Measurements from ENCODE around the gene DOCK8. TPM values are rescaled to one million over a fixed set of nuclear protein-coding genes. Genes with fewer than 3 reads are reported as not detected.

The DOCK8 gene
- total RNA-seq, 2 donors from 2014 or later: 5.9 to 10.9 TPM

DNA sequence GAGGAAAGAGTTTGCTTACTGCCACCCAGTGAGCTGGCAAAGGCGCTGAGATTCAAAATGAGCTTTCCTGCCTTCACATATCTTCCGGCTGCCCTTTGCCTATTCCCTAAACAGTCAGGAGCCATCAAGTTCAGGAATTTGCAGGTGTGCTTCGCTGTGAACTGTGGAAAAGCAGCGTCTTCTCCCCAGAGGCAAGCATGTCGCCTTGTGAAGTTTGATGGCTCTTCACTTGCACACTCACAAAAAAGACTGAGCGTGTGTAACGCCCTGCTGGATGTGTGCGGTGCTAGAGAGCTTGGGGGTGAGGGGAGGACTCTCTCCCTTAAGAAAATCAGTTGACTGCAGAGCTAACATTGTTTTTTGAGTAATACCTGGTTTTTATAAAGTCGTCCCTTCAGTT lies 288.7 kb downstream of the DOCK8 start:
- TF ChIP-seq, protein P1, sequence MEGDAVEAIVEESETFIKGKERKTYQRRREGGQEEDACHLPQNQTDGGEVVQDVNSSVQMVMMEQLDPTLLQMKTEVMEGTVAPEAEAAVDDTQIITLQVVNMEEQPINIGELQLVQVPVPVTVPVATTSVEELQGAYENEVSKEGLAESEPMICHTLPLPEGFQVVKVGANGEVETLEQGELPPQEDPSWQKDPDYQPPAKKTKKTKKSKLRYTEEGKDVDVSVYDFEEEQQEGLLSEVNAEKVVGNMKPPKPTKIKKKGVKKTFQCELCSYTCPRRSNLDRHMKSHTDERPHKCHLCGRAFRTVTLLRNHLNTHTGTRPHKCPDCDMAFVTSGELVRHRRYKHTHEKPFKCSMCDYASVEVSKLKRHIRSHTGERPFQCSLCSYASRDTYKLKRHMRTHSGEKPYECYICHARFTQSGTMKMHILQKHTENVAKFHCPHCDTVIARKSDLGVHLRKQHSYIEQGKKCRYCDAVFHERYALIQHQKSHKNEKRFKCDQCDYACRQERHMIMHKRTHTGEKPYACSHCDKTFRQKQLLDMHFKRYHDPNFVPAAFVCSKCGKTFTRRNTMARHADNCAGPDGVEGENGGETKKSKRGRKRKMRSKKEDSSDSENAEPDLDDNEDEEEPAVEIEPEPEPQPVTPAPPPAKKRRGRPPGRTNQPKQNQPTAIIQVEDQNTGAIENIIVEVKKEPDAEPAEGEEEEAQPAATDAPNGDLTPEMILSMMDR (IDR thresholded peaks at IDR 0.05): no peak
- TF ChIP-seq POLR2A (IDR thresholded peaks at IDR 0.05): no peak
- Histone ChIP-seq H3K36me3 (replicated peaks in 1 of 2; ENCODE audit: insufficient read depth in 1 of 2, low read depth in 2 of 2) (no peaks in the 10 kb centered on the region), H3K4me1 (peaks cover 27% of the 10 kb centered on the region), H3K4me3 (no peak overlapping the region), H3K9me3 (no peaks in the 10 kb centered on the region), H3K27ac (peak overlapping the region in 1 of 4 donors; percentile 86), H3K27me3 (no peaks in the 10 kb centered on the region)
- intact Hi-C loops (cut with DNase I): no loop called here
- no peak for DNase-seq
- ATAC-seq: no peak
- WGBS, 2 donors: 80 to 86% methylated on average over 9 of the region's 9 CpGs

DNA sequence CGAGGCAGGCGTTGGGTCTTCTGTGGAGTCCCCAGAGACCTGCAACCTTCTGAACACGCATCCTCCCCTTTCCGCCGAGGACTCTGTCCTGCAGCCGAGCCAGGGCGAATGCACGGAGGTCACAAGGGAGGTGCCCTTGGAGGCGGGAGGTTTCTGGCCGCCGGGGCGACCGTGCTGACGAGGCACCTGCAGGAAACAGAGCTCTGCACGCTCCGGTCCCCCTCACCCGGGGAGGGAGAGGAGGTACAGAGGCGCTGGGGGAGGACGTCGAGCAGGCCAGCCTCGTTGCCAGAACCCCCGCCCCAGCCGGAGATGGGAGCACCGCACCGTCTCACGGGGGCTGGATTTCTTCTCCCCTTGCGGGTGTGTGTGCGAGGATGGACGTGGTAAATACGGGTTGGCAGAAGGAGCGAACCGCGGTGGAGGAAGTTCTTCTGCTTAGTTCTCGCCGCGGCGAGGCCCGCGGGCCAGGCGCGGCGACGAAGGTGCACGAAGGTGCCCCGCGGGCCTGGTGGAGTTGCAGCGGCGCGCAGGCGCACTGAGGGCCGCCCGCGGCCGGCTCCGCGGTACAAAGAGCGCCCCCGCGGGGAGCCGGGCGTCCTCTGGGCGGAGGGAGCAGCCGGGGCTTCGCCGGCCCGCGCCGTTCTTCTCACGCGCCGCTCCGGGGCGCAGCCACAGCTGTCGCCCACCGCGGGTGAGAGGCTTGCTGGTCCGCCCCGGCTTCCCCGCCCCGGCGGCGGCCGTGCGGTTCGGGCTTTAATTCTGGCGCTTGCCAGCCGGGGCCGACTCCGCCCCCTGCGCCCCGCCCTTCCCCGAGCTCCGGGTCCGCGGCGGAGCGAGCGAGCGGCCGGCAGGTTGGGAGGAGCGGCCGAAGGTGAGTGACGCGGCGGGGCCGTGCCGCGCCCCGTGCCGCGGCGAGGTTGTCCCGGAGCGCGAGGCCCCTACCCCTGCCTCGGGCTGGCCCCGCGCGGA lies 289.5 kb downstream of the DOCK8 start, which contains the start of gene KANK1:
TSS of gene KANK1 (plus strand) at position 815 of the 972 bp plus-strand sequence.
- Histone ChIP-seq H3K27me3 (no peaks in the 10 kb centered on the region), H3K27ac (peak within 1 kb of the TSS; percentile 40 to 93 (median 86)), H3K36me3 (replicated peaks in 1 of 2; ENCODE audit: insufficient read depth in 1 of 2, low read depth in 2 of 2) (no peaks in the 10 kb centered on the region), H3K9me3 (no peaks in the 10 kb centered on the region), H3K4me1 (peaks cover 27% of the 10 kb centered on the region), H3K4me3 (peak within 1 kb of the TSS; percentile 42 to 53)
- ATAC-seq (peak; percentile 94), DNase-seq (peak; percentile 84 to 90 (median 85))
- intact Hi-C loops (cut with DNase I): no loop called here
- peak; percentile 40 to 54 (median 44) for TF ChIP-seq POLR2A (IDR thresholded peaks at IDR 0.05)
- TF ChIP-seq, protein P1 (IDR thresholded peaks at IDR 0.05): peak in 5 of 7 experiments; percentile 10 to 48 (median 25)
- 0 to 18% methylated on average over 10 to 79 of the region's 119 CpGs for WGBS, 2 donors

DNA sequence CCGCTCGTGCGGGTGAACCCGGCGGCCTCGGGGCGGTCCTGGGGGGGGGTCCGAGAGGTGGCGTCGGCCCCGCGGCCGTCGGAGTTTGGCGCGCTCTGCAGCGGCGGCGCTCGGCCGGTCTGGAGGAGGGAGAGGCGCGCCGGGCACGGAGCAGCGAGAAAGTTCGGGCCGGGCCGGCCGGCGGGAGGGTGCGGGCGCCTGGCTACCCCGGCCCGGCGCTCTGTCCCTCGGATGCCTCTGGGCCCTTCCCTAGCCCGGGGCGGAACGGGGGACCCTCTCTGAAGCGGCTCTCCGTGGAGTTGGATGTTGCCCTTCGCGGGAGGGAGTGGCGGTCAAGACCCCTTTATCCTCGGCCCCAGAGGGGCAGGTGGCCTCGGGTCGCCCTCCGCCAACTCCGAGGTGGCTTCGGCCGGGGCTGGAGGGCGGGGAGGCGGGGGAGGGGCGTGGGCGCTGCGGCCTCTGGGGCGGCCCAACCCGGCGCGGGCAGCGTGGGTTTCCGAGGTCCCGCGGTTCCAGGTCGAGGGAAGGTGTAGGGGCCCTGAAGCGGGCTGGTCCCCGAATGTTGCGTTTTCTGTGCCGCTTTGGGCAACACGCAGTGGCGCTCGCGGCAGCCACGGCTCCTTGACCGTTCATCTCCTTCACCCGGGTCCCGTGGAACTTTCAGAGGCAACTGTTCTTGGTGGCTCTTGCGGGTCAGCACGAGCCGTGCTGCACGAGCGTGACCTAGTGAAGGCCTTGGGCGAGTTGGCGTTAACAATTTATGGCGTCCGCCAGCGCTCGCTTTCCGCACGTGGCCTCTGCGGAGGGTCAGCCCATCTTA lies 290.5 kb downstream of the DOCK8 start:
- no peak for TF ChIP-seq POLR2A (IDR thresholded peaks at IDR 0.05)
- TF ChIP-seq, protein P1 (IDR thresholded peaks at IDR 0.05): no peak
- H3K36me3 ChIP-seq (replicated peaks in 1 of 2; ENCODE audit: insufficient read depth in 1 of 2, low read depth in 2 of 2): no peaks in the 10 kb centered on the region
- peak overlapping the region; percentile 42 to 53 for H3K4me3 ChIP-seq
- H3K27ac ChIP-seq: peak overlapping the region in 3 of 4 donors; percentile 86 to 93 (median 87)
- no peaks in the 10 kb centered on the region for H3K9me3 ChIP-seq
- WGBS, 2 donors: 0 to 1% methylated on average over 4 to 68 of the region's 92 CpGs
- H3K27me3 ChIP-seq: no peaks in the 10 kb centered on the region
- intact Hi-C loops (cut with DNase I): no loop called here
- ATAC-seq: peak; percentile 51
- DNase-seq: peak; percentile 24 to 48 (median 34)
- peaks cover 27% of the 10 kb centered on the region for H3K4me1 ChIP-seq

DNA sequence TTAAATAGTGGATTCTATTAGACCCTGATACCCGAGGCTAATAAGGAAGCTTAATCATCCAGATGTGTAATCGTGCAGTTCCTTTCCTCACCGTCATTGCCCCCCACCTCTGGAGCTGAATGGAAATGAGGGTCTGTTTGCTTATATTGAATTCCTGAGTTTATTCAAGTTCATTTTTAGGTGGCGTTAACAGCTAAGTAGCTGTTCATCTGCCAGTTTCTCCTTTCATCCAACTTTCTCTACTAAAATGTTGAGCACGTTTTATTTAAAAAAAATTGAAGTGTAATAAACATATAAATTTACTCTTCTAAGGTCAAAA lies 291.0 kb downstream of the DOCK8 start:
- no peak for ATAC-seq
- peak overlapping the region in 2 of 4 donors; percentile 86 to 93 for H3K27ac ChIP-seq
- no peak for TF ChIP-seq POLR2A (IDR thresholded peaks at IDR 0.05)
- TF ChIP-seq, protein P1 (IDR thresholded peaks at IDR 0.05): no peak
- DNase-seq: no peak
- no peaks in the 10 kb centered on the region for H3K36me3 ChIP-seq (replicated peaks in 1 of 2; ENCODE audit: insufficient read depth in 1 of 2, low read depth in 2 of 2)
- H3K27me3 ChIP-seq: no peaks in the 10 kb centered on the region
- H3K4me1 ChIP-seq: peaks cover 27% of the 10 kb centered on the region
- 34 to 37% methylated on average over 5 of the region's 5 CpGs for WGBS, 2 donors
- H3K4me3 ChIP-seq: no peak overlapping the region
- no peaks in the 10 kb centered on the region for H3K9me3 ChIP-seq
- intact Hi-C loops (cut with DNase I): no loop called here
